ENCODE measurements around the gene NUP50. TPM values are rescaled to one million over a fixed set of nuclear protein-coding genes. Genes with fewer than 3 reads are reported as not detected.

Gene NUP50
- total RNA-seq, 1 experiment from 2014 or later = 134 TPM

DNA sequence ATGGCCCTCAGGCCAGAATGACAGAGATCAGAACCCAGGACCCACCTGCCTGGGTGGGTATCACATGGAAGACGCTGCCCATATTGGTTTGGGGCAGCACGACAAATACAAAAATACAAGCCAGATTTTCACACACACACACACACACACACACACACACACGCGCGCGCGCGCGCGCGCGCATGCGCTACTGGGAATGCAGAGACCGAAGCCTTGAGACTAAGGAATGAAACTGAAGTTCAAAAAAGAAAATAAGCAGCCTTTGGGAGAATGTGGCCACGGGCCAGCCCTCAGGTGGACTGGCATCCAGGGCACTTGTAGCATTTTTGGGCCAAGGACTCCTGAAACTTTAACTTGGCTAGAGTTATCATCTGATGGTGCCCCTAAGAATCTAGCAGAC, 21.3 kb upstream of the NUP50 start:
- H3K56ac ChIP-seq (ENCODE audit: insufficient read length, low read depth, low read length) = no peak overlapping the region
- no peak overlapping the region for H4K8ac ChIP-seq (replicated peaks; ENCODE audit: insufficient read length, low read depth, low read length)
- Mint-ChIP-seq H3K27me3 (ENCODE audit: low read depth) (peaks cover 2% of the 10 kb centered on the region; the same call in 1 of the 2 replicates), H3K4me3 (no peak overlapping the region), H3K27ac (no peak overlapping the region), H3K36me3 (ENCODE audit: insufficient read depth in 1 of 3, low read depth in 3 of 3) (peaks cover 0 to 13% (median 2%) of the 10 kb centered on the region in 3 experiments; a peak in 4 of 7 replicates), H3K4me1 (no peaks in the 10 kb centered on the region), H3K9me3 (peaks cover 16 to 18% of the 10 kb centered on the region in 2 experiments)
- H4K20me1 ChIP-seq (ENCODE audit: control insufficient read depth, insufficient read depth, insufficient read length) = no peaks in the 10 kb centered on the region
- TF ChIP-seq, protein P1, sequence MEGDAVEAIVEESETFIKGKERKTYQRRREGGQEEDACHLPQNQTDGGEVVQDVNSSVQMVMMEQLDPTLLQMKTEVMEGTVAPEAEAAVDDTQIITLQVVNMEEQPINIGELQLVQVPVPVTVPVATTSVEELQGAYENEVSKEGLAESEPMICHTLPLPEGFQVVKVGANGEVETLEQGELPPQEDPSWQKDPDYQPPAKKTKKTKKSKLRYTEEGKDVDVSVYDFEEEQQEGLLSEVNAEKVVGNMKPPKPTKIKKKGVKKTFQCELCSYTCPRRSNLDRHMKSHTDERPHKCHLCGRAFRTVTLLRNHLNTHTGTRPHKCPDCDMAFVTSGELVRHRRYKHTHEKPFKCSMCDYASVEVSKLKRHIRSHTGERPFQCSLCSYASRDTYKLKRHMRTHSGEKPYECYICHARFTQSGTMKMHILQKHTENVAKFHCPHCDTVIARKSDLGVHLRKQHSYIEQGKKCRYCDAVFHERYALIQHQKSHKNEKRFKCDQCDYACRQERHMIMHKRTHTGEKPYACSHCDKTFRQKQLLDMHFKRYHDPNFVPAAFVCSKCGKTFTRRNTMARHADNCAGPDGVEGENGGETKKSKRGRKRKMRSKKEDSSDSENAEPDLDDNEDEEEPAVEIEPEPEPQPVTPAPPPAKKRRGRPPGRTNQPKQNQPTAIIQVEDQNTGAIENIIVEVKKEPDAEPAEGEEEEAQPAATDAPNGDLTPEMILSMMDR (conservative IDR thresholded peaks at IDR 0.05) = no peak
- no peak overlapping the region for H2AK5ac ChIP-seq (ENCODE audit: insufficient read length, low read length)
- H4K91ac ChIP-seq (ENCODE audit: insufficient read length, low read depth, low read length) = no peak overlapping the region
- H2BK20ac ChIP-seq (ENCODE audit: low read depth, low read length, poor library complexity, severe bottlenecking) = no peak overlapping the region
- no peak overlapping the region for H3K4ac ChIP-seq (ENCODE audit: low read depth, low read length)
- H3K79me2 ChIP-seq (ENCODE audit: insufficient read depth, low read length) = no peaks in the 10 kb centered on the region
- no peaks in the 10 kb centered on the region for H3K27me3 ChIP-seq (ENCODE audit: insufficient read depth, low read length)
- no peak for DNase-seq
- H3T11ph ChIP-seq (ENCODE audit: low read length) = no peak overlapping the region
- H4K5ac ChIP-seq (ENCODE audit: insufficient read length, low read depth, low read length) = no peak overlapping the region
- no peak overlapping the region for H3K27ac ChIP-seq (ENCODE audit: insufficient read length, low read depth, low read length)
- no peak overlapping the region for H2AFZ ChIP-seq (ENCODE audit: low read length)
- no peak overlapping the region for H2BK5ac ChIP-seq (ENCODE audit: insufficient read length, low read length)
- H3K18ac ChIP-seq (ENCODE audit: insufficient read length, low read depth, low read length) = no peak overlapping the region
- no peak overlapping the region for H2BK15ac ChIP-seq (ENCODE audit: low read depth, low read length)
- H3K4me1 ChIP-seq (ENCODE audit: insufficient read depth, low read length) = no peaks in the 10 kb centered on the region
- H3K23ac ChIP-seq (ENCODE audit: insufficient read length, low read depth, low read length) = no peak overlapping the region
- no peaks in the 10 kb centered on the region for H3K23me2 ChIP-seq (ENCODE audit: insufficient read length, low read depth, low read length, poor library complexity, severe bottlenecking)
- H3K79me1 ChIP-seq (ENCODE audit: insufficient read depth, low read depth, low read length, poor library complexity, severe bottlenecking) = no peaks in the 10 kb centered on the region
- no peak overlapping the region for H2BK120ac ChIP-seq (ENCODE audit: low read depth, low read length, poor library complexity, severe bottlenecking)
- H2BK12ac ChIP-seq (ENCODE audit: insufficient read length, low read depth, low read length) = no peak overlapping the region
- H3K9me3 ChIP-seq (ENCODE audit: control insufficient read depth, low read depth, low read length) = no peaks in the 10 kb centered on the region
- H3K9ac ChIP-seq (ENCODE audit: extremely low read depth, insufficient read length, low read length) = no peak overlapping the region
- no peak overlapping the region for H3K4me2 ChIP-seq (ENCODE audit: insufficient read depth, insufficient read length, low read length)
- H3K14ac ChIP-seq (ENCODE audit: insufficient read depth, low read length) = no peak overlapping the region
- WGBS (ENCODE audit: extremely low coverage, insufficient read length, low lambda C conversion rate) = no CpG with 5 or more reads among the region's 15 CpGs
